Esophagus squamous epithelium (tissue), 5 donors: ENCODE results near the gene WHAMM. TPM values are rescaled to one million over a fixed set of nuclear protein-coding genes. Genes with fewer than 3 reads are reported as not detected.

Experiments used
- DNase-seq: peaks from one replicate; lab custom pipeline; 2025; lab: John Stamatoyannopoulos, UW
- H3K27ac ChIP-seq, 4 donors: fragments of 200-600 bp; sonication (generic); one replicate each; pipeline ENCODE4 v1.5.1; 2016 to 2019; ENCODE audit warnings: mild to moderate bottlenecking in 1 of 4
- H3K27me3 ChIP-seq, 4 donors: fragments of 200-600 bp; sonication (generic); 1 replicate in 3 of 4; 2 replicates in 1 of 4; pipeline versions ENCODE4 v1.5.1 to v1.6.0; 2017 to 2021; ENCODE audit warnings: antibody characterized with exemption in 1 of 4
- H3K36me3 ChIP-seq, 3 donors: fragments of 200-600 bp; sonication (generic); one replicate each; pipeline ENCODE4 v1.5.1; 2016 to 2019
- H3K4me1 ChIP-seq, 3 donors: fragments of 200-600 bp; sonication (generic); one replicate each; pipeline ENCODE4 v1.5.1; 2017 to 2019
- H3K4me3 ChIP-seq, 4 donors: fragments of 200-600 bp; sonication (generic); 1 replicate in 3 of 4; 2 replicates in 1 of 4; pipeline ENCODE4 v1.5.1; 2016 to 2019; ENCODE audit warnings: mild to moderate bottlenecking in 2 of 4, moderate library complexity in 1 of 4
- H3K9me3 ChIP-seq, 3 donors: fragments of 200-600 bp; sonication (generic); one replicate each; pipeline ENCODE4 v1.5.1; 2016 to 2019
- POLR2A ChIP-seq, 4 donors: fragments of 450-650 bp; IDR thresholded peaks; one replicate each; pipeline ENCODE4 v1.6.1; 2017; ENCODE audit warnings: antibody characterized with exemption in 4 of 4, mild to moderate bottlenecking in 4 of 4, moderate library complexity in 3 of 4
- WGBS, 2 donors: methylation state at CpG; one replicate each; pipeline ENCODE4 v1.1.5; 2018; 5-methylcytosine and 5-hydroxymethylcytosine counted together
- intact Hi-C: fragments of 100-400 bp; cut with DNase I; formaldehyde crosslinking; loops from one replicate; pipeline ENCODE4 v1.15.0; 2022
- total RNA-seq, 4 donors: library from RNA; depleted of rRNA; stranded (reverse); fragments of >200 nt; gene quantifications; one replicate each; pipeline ENCODE4 v1.1.0, GENCODE V29; 2016
- TF ChIP-seq, protein P1 (sequence below), 6 experiments: fragments of 450-650 bp in 4 of 6; fragments of 200-600 bp in 2 of 6; sonication (generic) in 2 of 6; IDR thresholded peaks; one replicate each; pipeline ENCODE4 v1.5.1; 2016 to 2019; ENCODE audit warnings: antibody characterized with exemption in 6 of 6, mild to moderate bottlenecking in 4 of 6, moderate library complexity in 4 of 6
- donor health status: DM: yes; HTN: yes; CAD: no.

WHAMM gene
- total RNA-seq, 4 donors from 2014 or later = 5.3 to 8.8 (median 6.1) TPM

GRCh38 chr15:82880704-82881103, 71.3 kb downstream of the WHAMM start:
- TF ChIP-seq, protein P1, sequence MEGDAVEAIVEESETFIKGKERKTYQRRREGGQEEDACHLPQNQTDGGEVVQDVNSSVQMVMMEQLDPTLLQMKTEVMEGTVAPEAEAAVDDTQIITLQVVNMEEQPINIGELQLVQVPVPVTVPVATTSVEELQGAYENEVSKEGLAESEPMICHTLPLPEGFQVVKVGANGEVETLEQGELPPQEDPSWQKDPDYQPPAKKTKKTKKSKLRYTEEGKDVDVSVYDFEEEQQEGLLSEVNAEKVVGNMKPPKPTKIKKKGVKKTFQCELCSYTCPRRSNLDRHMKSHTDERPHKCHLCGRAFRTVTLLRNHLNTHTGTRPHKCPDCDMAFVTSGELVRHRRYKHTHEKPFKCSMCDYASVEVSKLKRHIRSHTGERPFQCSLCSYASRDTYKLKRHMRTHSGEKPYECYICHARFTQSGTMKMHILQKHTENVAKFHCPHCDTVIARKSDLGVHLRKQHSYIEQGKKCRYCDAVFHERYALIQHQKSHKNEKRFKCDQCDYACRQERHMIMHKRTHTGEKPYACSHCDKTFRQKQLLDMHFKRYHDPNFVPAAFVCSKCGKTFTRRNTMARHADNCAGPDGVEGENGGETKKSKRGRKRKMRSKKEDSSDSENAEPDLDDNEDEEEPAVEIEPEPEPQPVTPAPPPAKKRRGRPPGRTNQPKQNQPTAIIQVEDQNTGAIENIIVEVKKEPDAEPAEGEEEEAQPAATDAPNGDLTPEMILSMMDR (IDR thresholded peaks at IDR 0.05) = no peak
- no peak for TF ChIP-seq POLR2A (IDR thresholded peaks at IDR 0.05)
- intact Hi-C loops = no loop called here

GRCh38 chr15:82881747-82882146, 72.3 kb downstream of the WHAMM start:
- no peak overlapping the region for H3K27ac ChIP-seq
- no peak overlapping the region for H3K4me3 ChIP-seq
- no peak for DNase-seq
- no peaks in the 10 kb centered on the region for H3K27me3 ChIP-seq
- TF ChIP-seq, protein P1 (IDR thresholded peaks at IDR 0.05) = no peak
- TF ChIP-seq POLR2A (IDR thresholded peaks at IDR 0.05) = no peak
- H3K36me3 ChIP-seq = no peaks in the 10 kb centered on the region
- no peaks in the 10 kb centered on the region for H3K9me3 ChIP-seq
- intact Hi-C loops = no loop called here
- no peaks in the 10 kb centered on the region for H3K4me1 ChIP-seq
- 68 to 89% methylated on average over 2 of the region's 2 CpGs for WGBS, 2 donors

More at GRCh38 chr15:82880704-82881103, 71.3 kb downstream of the WHAMM start:
- 60 to 64% methylated on average over 6 of the region's 6 CpGs for WGBS, 2 donors
- no peaks in the 10 kb centered on the region for H3K36me3 ChIP-seq
- no peaks in the 10 kb centered on the region for H3K4me1 ChIP-seq
- H3K4me3 ChIP-seq = no peak overlapping the region
- no peaks in the 10 kb centered on the region for H3K27me3 ChIP-seq
- DNase-seq = no peak
- no peak overlapping the region for H3K27ac ChIP-seq
- no peaks in the 10 kb centered on the region for H3K9me3 ChIP-seq

DNA sequence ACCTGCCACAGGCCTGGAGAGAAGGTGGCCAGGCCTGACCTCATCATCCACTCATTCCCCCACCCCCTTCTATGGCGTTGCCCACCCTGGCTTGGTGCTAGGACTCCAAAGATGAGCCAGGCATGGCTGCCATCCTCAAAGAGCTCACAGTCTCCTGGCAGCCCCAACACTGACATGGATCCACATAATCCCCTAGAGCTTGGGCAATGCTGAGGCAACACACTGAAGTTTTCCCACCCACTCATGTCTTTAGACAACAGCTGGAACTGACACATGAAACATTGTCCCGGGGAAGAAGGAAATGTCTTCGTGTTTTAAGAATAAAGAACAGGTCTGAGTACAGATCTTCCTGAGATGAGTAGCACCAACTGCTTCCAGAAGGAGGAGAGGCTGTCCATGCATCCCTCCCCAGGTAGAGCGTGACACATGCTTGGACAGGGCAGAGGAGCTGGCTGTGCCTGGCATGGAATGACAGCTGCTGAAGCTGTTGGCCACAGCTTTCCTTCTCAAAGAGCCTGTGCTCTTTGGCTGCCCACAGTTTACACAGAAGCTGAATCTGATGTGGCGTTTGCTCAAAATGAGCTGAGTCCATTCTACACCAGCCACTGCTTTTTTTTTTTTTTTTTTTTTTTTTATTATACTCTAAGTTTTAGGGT, 73.0 kb downstream of the WHAMM start:
- H3K4me1 ChIP-seq = no peaks in the 10 kb centered on the region
- TF ChIP-seq, protein P1 (IDR thresholded peaks at IDR 0.05) = no peak
- TF ChIP-seq POLR2A (IDR thresholded peaks at IDR 0.05) = no peak
- no peaks in the 10 kb centered on the region for H3K36me3 ChIP-seq
- H3K27ac ChIP-seq = no peak overlapping the region
- intact Hi-C loops = no loop called here
- WGBS, 2 donors = 79 to 82% methylated on average over 5 of the region's 5 CpGs
- H3K27me3 ChIP-seq = no peaks in the 10 kb centered on the region
- no peak for DNase-seq
- H3K4me3 ChIP-seq = no peak overlapping the region
- H3K9me3 ChIP-seq = no peaks in the 10 kb centered on the region

Other genes with a start within 250 kb of the WHAMM start
- 1 to 10 TPM in 2 of 4 donors, under 1 TPM in 2; 0.13 to 4.0 (median 1.4) TPM for gene CPEB1, start 162.3 kb upstream of the WHAMM start, total RNA-seq
- 1 to 10 TPM in 2 of 4 donors, under 1 TPM in 1, not detected in 1; 0.62 to 3.2 (median 1.7) TPM for gene AP3B2, start 99.8 kb upstream of the WHAMM start, total RNA-seq
- gene FSD2, start 3.6 kb upstream of the WHAMM start, total RNA-seq = not detected
- 10 to 100 TPM; 30.9 to 59.0 (median 39.4) TPM for gene HOMER2, start 143.1 kb downstream of the WHAMM start, total RNA-seq
- 10 to 100 TPM; 29.1 to 31.5 (median 31.1) TPM for gene RAMAC, start 176.6 kb downstream of the WHAMM start, total RNA-seq
- gene C15orf40, start 202.0 kb downstream of the WHAMM start, total RNA-seq = 10 to 100 TPM in 3 of 4 donors, 1 to 10 TPM in 1; 6.1 to 31.4 (median 18.6) TPM